ENCODE measurements around the gene SUFU.

- no peak for TF ChIP-seq YY1 (IDR thresholded peaks at IDR 0.05; ENCODE audit: insufficient read depth, insufficient read length)
- no peak for TF ChIP-seq ZNF274 (IDR thresholded peaks at IDR 0.05; ENCODE audit: low read depth, low read length)
Measured at GRCh38 chr10:102613785-102614184, 110.0 kb downstream of the SUFU start.
